A549 (cell line): ENCODE data around the gene MYOG.

Source experiments
- BCL3 ChIP-seq: fragments of >200 bp; sonication (Bioruptor Twin); formaldehyde crosslinking; IDR thresholded peaks from 3 replicates; pipeline ENCODE4 v1.6.1; 2016
- CTCF ChIP-seq: fragments of >200 bp; sonication (Bioruptor Twin); formaldehyde crosslinking; IDR thresholded peaks from 3 replicates; pipeline ENCODE4 v1.5.1; 2016
- JUN ChIP-seq, 2 experiments: fragments of >200 bp; sonication (Bioruptor Twin); formaldehyde crosslinking; IDR thresholded peaks; 2 replicates in 1 of 2; 3 replicates in 1 of 2; pipeline ENCODE4 v1.6.1; 2016 to 2017
- PHF8 ChIP-seq: fragments of 200-600 bp; sonication (generic); IDR thresholded peaks from 2 replicates; pipeline ENCODE4 v1.6.1; 2016; ENCODE audit warnings: low read depth, mild to moderate bottlenecking, antibody characterized with exemption, moderate library complexity, borderline replicate concordance
- POLR2A ChIP-seq: IDR thresholded peaks from 2 replicates; pipeline ENCODE4 v1.6.1; 2012; ENCODE audit warnings: mild to moderate bottlenecking, low read length
- TP53 ChIP-seq: fragments of 250-450 bp; sonication (Bioruptor Pico); IDR thresholded peaks from 2 replicates; pipeline ENCODE4 v1.5.0; 2021; ENCODE audit warnings: mild to moderate bottlenecking, moderate library complexity
- USF2 ChIP-seq: fragments of 450-650 bp; IDR thresholded peaks from 2 replicates; pipeline ENCODE4 v1.6.1; 2014; ENCODE audit warnings: antibody characterized with exemption
- ZSCAN20 ChIP-seq: fragments of 250-450 bp; sonication (Bioruptor Pico); IDR thresholded peaks from 2 replicates; pipeline ENCODE4 v1.8.0; 2022; ENCODE audit warnings: mild to moderate bottlenecking, moderate library complexity

GRCh38 chr1:203078478-203078877 lies 7.3 kb downstream of the MYOG start:
- TF ChIP-seq JUN (IDR thresholded peaks at IDR 0.05) (no peak), CTCF (no peak), BCL3 (no peak), POLR2A (no peak), ZSCAN20 (CRISPR knock-in tag) (no peak), PHF8 (no peak), USF2 (no peak), TP53 (no peak)
